Activated CD4-positive, CD25-positive, alpha-beta regulatory T cell treated with anti-CD3 and anti-CD28 coated beads, Interleukin-2, amount 50 U/mL, for 72 hours (primary cell): ENCODE results near the gene LAMA5.
A peak's percentile ranks its signal among the peaks of the same experiment; 100 is the strongest.

Experiments
- DNase-seq: peaks from one replicate; pipeline ENCODE4 v3.0.0; 2021

Gene LAMA5

DNA sequence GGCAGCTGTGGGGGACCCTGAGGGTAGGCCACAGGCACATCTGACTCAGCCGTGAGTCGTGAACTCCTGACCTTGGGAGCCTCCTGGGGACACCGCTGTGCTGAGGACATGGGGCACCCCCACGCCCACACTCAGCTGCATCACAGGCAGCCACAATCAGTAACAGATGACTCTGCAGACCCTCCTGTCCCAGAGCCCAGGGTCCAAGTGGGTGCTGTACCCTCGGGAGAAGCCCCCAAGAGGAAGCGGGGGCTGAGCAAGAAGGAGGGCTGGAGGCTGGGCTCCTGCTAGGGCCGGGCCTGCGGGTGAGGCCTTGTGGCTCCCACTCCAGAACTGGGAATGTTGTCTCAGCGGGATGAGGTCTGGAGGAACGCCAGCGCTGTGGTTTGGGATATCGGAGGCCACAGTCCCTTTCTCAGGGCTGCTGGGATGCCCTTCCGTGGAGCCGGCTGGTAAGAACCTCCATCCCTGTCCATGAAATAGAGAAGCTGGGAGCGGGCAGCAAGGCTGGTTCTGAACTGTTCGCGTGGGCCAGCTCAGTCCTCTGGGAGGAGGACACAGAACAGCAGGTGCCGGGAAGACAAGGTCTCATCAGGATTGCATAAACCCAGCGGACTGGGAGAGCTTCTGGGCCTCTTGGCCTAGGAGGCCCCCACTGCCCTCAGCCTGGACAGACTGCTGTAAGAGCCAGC, 3.1 kb upstream of the LAMA5 start:
- DNase-seq = no peak

DNA sequence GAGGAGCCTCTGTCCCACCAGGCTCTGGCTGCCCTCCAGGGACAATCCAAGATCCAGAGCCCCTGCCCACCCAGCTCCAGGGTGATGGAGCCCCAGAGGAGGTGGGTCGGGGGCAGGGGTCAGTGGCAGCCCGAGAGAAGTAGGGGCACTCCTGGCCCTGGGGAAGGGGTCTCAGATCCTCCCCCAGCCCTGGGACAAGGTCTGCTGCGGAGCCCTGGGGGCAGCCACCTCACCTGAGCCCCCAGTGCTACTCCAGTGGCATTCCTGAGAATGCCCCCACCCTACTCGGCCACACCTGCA, 2.7 kb upstream of the LAMA5 start:
- no peak for DNase-seq

DNA sequence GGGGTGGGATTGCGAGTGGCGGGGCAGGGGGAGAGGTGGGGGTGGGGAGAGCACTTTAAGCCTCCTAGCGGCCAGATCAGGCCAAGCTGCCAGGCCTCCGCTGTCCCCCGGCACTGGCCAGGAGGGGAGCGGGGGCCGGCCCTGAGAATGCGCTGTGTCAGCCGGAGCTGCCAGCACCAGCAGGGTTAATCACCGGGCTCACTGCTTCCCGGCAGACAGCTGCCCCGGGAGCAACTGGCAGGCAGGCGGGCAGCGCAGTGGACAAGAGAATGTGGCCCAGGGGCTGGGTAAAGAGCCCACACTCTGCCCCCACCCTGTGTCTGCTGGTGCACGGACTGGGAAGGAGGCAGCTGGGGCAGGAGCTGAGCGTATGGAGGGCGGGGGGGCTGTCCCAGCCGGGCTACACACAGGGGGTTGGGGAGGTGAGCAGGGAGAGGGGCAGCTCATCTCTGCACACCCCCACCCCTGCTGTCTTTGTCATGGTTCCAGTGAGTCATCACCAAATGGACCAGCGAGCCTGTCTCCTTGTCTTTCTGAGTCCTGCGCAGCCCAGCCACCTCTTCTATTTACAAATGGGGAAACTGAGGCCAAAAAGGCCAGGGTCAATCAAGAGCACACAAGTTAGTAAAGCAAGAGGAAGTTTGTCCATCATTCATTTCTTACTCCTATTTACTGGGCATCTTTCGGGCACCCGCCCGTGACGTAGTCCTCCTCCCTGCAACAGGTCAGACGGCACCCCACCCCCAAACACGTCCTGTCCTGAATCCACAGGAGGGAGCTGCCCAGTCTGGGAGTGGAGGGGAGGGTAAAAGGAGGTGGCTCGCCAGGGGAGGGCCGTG, 2.1 kb upstream of the LAMA5 start:
- no peak for DNase-seq

DNA sequence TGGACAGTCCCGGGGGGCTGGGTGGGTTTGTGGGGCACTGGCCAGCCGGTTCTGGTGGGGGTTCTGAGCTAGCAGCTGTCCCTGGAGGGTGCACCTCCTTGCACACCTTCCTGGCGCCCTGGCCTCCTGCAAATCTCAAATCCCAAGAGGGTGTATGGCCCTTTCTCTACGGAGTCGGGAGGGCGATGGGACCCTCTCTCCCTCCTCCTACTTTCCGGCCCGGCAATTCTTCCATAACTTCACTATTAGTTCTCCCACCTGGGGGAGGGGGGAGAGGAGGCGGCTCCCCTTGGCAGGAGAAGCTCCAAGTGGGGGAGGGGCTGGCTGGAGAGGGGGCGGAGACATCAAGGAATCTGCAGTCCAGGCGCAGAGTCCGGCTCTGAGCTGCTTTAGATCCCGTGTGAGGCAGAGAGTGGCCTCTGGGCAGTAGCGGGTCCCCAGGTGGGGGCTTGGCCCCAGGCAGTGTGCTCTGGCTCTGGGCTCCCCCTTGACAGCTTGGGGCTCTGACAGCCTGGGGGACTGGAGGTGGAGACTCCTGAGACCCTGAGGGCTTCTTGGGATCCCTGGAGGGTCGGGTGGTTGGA, 1.4 kb upstream of the LAMA5 start:
- no peak for DNase-seq

DNA sequence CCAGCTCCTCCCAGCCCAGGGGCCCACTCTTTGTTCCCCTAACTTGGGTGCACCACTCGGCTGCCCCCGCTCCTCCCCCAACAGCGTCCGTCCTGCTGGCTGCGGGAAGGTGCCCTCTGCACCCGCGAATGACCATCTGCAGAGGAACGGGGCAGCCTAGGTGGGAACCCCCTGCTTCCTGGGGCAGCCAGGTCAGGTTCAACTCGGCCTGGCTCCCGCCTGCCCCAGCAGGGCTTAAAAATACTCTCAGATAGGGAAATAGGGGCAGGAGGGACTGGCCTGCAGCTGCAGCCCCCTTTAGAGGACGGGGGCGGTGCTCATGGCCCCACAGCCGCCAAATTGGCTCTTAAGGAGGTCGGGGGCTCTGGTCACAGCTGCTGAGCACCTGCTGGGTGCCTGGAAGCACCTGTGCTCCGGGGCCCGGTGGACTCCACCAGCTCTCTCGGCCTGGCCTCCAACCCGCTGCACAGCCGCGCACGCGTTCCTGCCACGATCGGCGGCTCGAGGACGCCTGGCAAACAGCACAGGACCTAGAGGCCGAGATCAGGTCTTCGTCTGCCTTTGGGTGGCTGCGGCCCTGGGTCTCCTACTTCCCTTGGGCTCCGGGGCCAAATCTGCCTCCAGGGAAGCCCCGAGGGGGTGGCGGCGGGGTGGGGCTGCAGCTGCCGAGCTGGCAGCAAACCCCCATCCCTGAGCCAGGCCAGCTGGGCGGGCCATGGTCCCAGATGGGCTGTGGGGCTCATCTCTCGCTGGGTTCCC, 700 bp upstream of the LAMA5 start:
- no peak for DNase-seq

DNA sequence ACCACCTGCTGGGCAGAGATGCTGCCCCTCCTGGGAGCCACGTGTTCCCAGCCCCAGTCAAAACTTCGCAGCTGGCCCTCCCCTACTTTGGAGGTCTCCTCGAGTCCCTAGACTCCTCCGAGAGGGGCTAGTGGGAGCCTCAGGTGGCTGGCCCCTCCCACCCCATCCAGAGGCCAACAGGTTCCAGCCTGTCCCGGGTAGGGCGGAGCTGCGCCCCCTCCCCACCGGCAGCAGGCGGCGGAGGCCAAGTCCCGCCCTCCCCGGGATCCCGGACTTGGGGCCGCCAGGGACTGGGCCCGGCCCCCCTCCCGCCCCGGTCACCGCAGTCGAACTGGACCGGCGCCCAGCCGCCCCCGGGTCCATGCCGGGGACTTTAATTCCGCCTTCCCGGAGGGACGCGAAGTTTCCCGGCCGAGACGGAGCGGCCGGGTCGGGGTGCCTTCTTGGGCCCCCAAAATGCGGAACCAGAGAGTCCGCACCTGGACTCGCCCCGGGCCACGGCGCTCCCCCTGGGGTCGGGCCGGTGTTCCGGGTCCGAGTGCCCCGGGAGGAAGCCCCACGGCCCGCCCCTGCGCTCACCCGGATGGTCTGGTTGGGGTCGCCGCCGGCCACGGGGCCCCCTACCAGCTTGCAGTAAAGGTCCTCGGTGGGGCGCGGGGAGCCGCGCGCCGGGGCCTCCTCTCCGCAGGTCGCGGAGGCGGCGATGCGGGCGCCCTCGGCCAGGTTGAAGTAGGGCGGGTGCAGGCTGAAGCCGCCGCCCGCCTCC, 559 bp downstream of the LAMA5 start:
- DNase-seq = no peak

DNA sequence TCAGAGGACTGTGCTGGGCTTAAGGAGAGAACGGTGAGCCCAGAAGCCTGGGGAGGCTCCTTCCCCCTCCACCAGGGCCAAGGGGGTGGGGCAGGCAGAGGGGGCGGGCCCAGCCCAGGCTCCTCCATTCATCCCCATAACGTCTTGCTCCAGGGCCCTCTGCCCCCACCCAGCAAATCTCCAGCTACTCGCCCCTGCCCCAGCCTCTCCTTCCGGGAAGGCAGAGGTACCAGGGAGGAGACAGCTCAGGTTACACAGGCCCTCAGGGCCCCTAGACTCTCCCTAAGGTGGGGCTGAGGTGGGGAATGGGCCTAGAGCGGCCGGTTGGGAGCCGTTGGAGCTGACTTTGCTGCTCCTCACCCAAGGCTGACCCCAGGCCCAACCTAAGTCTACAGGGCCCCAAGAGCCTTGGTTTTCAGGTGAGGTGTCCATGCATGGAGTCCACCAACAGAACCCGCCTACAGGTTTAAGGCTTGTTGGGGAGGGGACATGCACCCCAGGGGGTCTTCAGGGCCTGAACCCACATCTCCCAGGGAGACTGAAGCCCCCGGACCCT, 1.2 kb downstream of the LAMA5 start:
- no peak for DNase-seq

DNA sequence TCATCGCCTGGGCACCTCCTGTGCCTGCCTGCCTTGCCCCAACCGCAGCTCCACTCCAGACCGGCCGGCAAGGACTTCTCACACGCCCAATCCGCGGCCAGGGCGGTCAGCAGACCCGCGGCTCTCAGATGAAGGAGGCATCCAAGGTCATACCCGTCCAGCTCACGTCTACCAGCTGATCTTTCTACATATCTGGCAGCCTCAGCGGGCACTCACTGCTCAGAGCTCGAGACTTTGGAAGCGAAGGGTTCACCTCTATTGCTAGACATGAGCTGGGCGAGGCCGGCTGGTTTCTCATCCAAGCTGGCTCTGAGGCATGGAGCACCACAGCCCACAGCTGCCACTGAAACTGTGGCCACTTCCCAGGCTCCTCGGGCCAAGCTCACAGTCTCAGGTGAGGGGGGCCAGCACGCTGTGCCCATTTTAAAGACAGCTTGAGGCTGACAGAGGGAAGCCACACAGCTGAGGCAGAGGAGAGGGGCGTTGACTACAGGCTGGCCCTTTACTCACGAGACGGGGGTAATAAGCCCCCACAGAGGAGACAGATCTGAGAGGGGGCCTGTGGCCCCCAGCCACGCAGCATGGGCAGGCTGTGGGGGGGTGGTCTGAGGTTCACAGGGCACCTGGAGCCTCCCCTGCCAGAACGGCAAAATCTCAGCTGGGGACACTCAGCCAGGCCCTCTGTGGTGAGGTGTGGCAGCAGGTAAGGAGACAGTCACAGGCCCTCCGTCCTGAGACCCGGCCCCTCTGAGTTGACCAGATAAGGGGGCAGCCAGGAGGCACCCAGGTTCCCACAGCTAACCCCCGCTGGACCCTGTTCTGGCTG, 2.0 kb downstream of the LAMA5 start:
- peak; percentile 29 for DNase-seq

DNA sequence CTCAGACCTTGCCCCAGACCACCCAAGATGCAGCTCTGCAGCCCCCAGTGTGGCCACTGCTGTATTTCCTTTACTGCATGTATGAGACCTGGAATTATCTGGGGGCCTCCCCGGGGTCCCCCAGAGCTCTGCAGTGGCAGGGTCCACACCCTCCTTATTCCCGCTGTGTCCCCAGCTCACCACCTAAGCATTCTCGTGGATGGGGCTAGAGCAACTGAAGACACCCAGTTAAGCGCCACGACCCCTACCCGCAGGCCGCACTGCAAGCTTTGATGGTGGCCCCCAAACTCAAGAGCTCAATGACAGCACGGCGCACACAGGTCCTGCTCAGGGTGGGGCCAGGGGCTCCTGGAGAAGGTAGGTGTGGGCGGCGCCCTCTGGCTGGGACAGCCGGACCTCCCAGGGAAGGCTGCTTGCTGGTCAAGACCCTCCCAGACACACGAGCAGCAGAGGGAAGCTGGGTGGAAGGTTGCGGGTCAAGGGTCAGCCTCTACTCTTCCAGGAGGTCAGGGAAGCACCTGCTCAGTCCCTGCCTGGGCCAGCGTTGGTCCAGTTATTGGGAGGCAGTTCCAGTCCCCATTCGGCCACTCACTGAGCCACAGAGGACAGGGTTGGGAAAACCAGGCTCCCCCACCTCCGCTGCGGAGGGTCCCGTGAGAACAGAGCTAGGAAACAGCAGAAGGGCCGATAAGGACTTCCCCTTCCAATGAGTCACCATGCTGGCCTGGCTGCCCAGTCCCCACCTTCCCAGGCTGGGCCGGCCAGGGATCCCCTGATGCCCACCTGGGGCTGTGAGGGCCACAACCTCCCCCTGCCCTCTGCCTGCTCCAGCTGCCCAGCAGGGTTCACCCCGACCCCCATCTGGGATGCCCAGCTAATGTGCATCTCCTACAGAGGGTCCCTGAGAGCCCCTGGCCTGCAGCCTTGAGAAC, 2.9 kb downstream of the LAMA5 start:
- peak; percentile 27 for DNase-seq

DNA sequence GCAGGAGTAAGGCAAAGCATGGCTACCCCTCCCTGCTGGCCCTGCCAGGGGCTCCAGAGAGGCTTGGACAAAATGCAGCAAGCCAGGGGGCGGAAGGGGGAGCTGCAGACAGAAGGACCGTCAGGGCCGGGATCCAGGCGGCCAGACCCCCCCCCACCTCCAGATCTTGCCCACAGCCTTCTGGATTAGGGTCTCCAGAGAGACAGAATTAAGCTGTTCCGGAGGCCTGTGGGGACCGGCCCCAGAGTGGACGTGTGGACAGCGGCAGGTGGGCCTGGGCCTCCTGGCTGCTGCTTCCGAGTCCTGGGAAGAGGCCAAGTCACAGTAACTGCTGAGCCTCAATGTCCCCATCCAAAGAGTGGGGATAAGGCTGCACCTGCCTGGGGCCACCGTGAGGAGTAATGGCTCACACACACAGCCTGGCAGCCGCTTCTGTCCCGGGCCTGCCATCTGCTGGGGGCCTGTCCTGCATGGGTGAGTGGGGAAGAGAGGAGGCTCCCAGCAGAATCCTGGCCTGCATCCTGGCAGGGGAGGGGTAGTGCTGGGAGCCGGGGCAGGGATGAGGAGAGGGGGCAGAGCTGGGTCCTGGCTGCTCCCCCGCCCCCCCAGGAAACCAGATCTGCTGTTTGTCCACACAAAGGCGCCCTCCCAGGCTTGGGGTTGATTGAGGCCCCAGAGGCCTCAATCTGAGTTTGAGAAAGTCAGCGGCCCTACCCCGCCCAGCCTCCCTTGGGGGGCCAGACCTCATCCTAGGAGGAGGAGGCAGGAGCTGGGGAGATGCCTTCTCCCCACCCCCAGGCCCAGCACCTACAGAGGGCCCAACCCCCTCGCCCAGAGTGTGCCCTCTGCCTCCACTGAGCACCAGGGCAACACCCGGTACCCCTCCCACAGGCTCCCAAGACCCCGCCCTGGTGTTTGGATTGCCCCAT, 3.9 kb downstream of the LAMA5 start:
- peak; percentile 25 for DNase-seq

DNA sequence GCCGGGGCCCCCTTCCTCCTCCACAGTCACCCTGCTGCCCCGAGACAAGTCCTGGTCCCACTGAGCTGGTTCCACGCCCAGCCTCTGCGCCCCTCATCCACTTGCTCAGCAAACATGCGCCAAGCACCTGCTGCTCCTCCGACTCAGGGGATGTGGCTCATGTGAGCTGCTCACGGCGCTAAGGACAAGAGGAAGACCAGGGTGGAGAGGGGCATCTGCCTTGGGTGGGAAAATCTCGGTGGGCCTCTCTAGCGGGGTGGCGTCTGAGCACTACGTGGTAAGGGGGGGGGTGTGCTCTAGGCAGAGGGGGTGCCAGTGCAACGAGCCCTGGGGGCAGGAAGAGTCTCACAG, 4.5 kb downstream of the LAMA5 start:
- DNase-seq = no peak

DNA sequence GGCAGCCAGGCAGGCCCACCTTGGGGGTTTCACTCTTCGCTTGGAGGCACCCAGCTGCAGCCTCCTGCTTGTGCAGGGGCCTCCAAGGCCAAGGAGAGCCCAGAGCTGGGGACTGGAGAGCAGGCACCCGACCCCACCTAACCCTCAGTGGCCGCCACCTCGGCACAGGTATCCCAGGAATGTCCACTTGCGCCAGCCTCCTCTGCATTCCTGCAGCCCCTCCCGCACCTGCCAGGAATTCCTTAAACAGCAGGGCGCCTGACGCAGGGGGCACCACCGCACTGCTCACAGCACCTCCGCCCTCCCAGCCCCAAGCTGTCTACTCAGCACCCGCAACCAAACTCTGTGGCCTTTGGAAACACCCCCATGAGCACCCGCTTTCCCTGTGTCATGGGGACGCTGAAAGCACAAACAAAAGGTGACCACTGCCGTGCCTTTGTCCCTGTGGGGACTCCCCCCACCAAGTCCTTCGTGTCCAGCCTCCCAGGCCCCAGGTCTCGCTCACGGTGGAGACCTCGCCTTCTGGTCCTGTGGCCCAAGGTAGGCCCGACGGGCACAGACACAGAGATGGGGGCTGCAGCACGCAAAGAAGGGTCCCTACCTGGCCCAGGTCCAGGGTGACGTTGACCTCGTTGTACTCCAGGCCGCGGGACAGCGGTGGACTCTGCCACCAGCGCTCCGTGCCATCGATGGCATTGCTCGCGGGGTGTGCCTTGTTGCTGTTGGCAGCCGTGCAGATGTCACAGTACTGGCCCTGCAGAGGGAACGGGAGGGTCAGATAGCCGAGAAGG, 5.1 kb downstream of the LAMA5 start:
- peak; percentile 25 for DNase-seq

DNA sequence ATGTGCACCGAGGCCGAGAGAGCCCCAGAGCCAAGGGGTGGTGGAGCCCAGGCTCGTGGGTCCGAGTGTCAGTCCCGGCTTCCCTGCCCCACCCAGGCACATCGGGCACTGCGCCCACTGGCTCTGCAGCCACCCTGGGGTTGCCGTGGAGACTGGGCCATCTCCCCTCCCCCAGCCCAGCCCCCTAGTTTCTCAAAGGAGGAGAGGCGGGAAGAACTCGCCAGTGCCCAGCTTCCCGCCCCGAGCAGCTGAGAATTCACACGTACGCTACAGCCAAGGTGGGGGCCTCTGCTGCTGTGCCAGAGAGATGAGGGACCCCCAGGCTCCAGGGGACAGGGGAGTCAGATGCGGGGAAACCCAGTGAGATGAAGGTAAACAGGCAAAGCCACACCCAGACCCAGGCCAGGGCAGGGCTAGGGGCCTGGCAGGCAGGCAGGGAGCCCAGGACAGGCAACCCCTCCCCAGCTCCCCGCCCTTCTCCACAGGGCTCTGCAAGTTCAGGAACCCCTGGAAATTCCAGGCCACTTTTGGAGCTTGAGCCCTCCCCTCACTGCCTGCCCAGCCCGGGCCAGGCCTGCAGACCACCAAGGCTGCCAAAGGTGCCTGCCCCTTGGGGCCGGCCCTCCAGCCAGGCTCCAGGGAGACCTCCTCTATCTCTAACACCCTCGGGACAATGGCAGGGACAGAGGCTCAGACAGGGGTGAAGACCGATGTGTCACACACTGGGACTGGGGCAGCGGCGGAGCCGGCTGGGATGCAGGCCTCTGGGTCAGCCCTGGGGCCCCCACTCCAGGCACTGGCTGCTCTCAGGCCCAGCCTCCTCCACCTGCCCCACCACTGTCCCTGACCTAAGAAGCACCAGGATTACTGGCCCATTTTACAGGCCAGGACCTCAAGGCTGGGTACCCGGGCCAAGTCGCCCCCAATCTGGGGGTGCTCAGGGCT, 6.0 kb downstream of the LAMA5 start:
- DNase-seq = peak; percentile 29

DNA sequence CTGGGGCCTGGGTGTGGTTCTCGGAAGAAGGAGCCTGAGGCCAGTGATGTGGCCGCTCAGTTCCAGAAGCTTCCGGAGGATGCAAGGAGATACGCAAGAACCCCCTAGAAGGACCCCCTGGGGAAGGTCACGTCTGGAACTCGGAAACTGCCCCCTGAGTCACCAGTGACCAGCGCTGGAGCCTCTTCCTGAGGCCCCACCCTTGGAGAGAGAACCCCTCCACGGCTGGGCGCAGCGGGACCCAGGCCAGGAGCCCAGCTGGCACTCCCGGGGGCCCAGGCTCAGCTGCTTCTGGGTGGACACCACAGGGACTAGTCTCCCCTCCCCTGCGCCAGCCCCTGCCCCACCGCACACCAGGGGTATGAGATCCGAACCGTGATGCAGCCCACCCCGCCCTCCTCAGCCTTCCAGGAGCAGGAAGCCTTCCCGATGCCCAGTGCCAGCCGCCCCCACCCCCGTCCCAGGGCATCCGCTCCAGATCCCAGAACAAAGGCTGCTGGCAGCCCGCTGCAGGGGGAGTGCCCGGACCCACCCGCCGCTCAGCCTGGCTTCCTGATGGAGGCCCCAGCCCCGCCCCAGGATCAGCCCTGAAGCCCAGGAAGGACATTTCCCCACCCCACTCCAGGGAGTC, 7.5 kb downstream of the LAMA5 start:
- DNase-seq = no peak

DNA sequence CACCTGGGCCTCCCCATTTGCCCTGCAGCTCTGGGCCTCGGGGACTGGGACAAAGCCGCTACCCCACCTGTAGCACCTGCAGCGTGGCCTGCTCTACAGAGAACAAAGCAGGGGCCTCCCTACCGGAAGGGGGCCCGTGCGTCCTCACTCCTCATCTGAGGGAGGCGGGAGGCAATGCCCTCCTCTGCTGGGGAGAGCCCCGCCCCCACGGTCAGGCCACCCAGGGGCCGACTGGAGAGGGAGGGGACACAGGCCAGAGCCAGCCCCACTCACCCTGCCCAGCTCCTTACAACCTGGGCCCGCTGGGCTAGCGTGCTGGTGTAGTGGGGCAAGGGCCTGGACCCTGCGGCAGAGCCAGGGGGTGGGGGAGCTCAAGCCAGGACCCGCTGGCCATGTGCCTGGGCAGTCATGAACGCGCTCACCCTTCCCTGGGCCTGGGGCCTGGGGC, 8.0 kb downstream of the LAMA5 start:
- no peak for DNase-seq

DNA sequence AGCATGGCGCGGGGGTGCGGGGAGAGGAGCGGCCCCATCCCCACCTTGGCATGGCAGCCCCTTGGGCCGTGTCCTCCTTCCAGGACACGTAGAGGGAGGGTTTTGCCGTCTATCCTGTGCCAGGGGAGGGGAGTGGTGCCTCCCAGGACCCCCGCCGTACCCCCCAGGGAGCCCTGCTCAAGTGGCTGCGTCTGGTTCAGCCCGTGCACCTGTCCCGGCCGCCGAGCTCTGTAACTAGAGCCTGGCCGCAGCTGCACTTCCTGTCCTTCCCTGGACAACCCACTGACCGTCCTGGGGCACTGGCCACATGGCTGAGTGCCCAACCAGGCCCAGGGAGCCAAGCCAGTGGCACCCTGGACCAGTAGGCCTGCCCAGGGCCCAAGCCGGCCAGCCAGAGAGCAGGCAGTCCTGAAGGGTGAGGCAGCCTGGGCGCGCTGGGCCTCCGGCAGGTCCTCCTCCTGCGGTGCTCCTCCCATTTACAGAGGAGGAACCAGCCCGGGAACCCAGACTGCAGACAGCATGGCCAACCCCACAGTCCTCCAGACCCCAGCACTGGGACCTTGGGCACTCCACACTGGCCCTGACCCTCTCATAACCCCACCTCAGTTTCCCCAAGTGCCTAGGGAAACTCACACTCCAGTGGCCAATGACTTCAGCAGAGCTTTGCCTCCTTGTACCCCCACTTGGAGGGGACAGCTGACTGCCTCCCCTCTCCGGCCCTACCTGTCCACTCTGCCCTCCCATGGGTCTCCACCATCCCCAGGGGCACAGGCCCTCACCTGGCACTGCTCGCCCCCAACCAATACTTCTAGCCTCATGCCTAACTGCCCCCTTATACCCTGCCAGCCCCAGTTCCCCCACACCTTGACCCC, 8.7 kb downstream of the LAMA5 start:
- DNase-seq = no peak
